H9 (cell line): ENCODE measurements around the gene ZNF629. TPM values are rescaled to one million over a fixed set of nuclear protein-coding genes. Genes with fewer than 3 reads are reported as not detected.

Experiments
- DNase-seq: peaks from one replicate; pipeline ENCODE4 v3.0.0-alpha.2; 2017
- H2AFZ ChIP-seq: one replicate; pipeline ENCODE4 v1.6.1; 2013; ENCODE audit warnings: mild to moderate bottlenecking, low read length, control low read depth, moderate library complexity
- H2AK5ac ChIP-seq: 2 replicates; pipeline ENCODE4 v1.6.1; 2013; ENCODE audit warnings: low read length, control low read depth, mixed read lengths; ENCODE audit not compliant: insufficient read length
- H2BK120ac ChIP-seq: one replicate; pipeline ENCODE4 v1.6.1; 2013; ENCODE audit warnings: low read depth, mild to moderate bottlenecking, low read length, control low read depth, inconsistent platforms; ENCODE audit not compliant: poor library complexity, severe bottlenecking
- H2BK12ac ChIP-seq: 2 replicates; pipeline ENCODE4 v1.6.1; 2013; ENCODE audit warnings: low read length, control low read depth, mixed read lengths, low read depth; ENCODE audit not compliant: insufficient read length
- H2BK15ac ChIP-seq: 2 replicates; pipeline ENCODE4 v1.6.1; 2013; ENCODE audit warnings: low read depth, low read length, control low read depth
- H2BK20ac ChIP-seq: one replicate; pipeline ENCODE4 v1.6.1; 2013; ENCODE audit warnings: low read depth, mild to moderate bottlenecking, low read length, control low read depth, inconsistent platforms; ENCODE audit not compliant: poor library complexity, severe bottlenecking
- H2BK5ac ChIP-seq: 2 replicates; pipeline ENCODE4 v1.6.1; 2013; ENCODE audit warnings: low read length, control low read depth, mixed read lengths; ENCODE audit not compliant: insufficient read length
- H3K14ac ChIP-seq: 2 replicates; pipeline ENCODE4 v1.6.1; 2013; ENCODE audit warnings: low read length, control low read depth; ENCODE audit not compliant: insufficient read depth
- H3K18ac ChIP-seq: 2 replicates; pipeline ENCODE4 v1.6.1; 2013; ENCODE audit warnings: low read depth, mild to moderate bottlenecking, mixed read lengths, low read length, control low read depth; ENCODE audit not compliant: insufficient read length
- H3K23ac ChIP-seq: 2 replicates; pipeline ENCODE4 v1.6.1; 2013; ENCODE audit warnings: low read length, control low read depth, mixed read lengths, low read depth; ENCODE audit not compliant: insufficient read length
- H3K23me2 ChIP-seq: 2 replicates; pipeline ENCODE4 v1.6.1; 2013; ENCODE audit warnings: low read depth, mild to moderate bottlenecking, mixed read lengths, low read length, control low read depth; ENCODE audit not compliant: insufficient read length, poor library complexity, severe bottlenecking
- H3K27ac ChIP-seq: 2 replicates; pipeline ENCODE4 v1.5.1; 2013; ENCODE audit warnings: low read length, control low read depth, mixed read lengths, low read depth; ENCODE audit not compliant: insufficient read length
- H3K27me3 ChIP-seq: 2 replicates; pipeline ENCODE4 v1.6.1; 2013; ENCODE audit warnings: low read length, control low read depth, inconsistent platforms; ENCODE audit not compliant: insufficient read depth
- H3K4ac ChIP-seq: 2 replicates; pipeline ENCODE4 v1.6.1; 2013; ENCODE audit warnings: low read depth, mild to moderate bottlenecking, control low read depth, inconsistent platforms, low read length, moderate library complexity
- H3K4me1 ChIP-seq: 2 replicates; pipeline ENCODE4 v1.6.1; 2013; ENCODE audit warnings: low read length, control low read depth, inconsistent platforms; ENCODE audit not compliant: insufficient read depth
- H3K4me2 ChIP-seq: 2 replicates; pipeline ENCODE4 v1.6.1; 2013; ENCODE audit warnings: low read length, control low read depth, mixed read lengths; ENCODE audit not compliant: insufficient read length, insufficient read depth
- H3K56ac ChIP-seq: 2 replicates; pipeline ENCODE4 v1.6.1; 2013; ENCODE audit warnings: low read depth, mild to moderate bottlenecking, mixed read lengths, low read length, control low read depth; ENCODE audit not compliant: insufficient read length
- H3K79me1 ChIP-seq: 2 replicates; pipeline ENCODE4 v1.6.1; 2013; ENCODE audit warnings: low read depth, mild to moderate bottlenecking, moderate library complexity, low read length, control low read depth, inconsistent platforms; ENCODE audit not compliant: insufficient read depth, poor library complexity, severe bottlenecking
- H3K79me2 ChIP-seq: 2 replicates; pipeline ENCODE4 v1.6.1; 2013; ENCODE audit warnings: low read length, control low read depth, inconsistent platforms; ENCODE audit not compliant: insufficient read depth
- H3K9ac ChIP-seq: 2 replicates; pipeline ENCODE4 v1.6.1; 2013; ENCODE audit warnings: low read length, control low read depth, mixed read lengths; ENCODE audit not compliant: insufficient read length; ENCODE audit errors: extremely low read depth
- H3K9me3 ChIP-seq: one replicate; pipeline ENCODE4 v1.6.1; 2013; ENCODE audit warnings: low read depth, low read length, inconsistent platforms; ENCODE audit not compliant: control insufficient read depth
- H3T11ph ChIP-seq: one replicate; pipeline ENCODE4 v1.6.1; 2013; ENCODE audit warnings: mild to moderate bottlenecking, low read length, control low read depth, inconsistent platforms
- H4K20me1 ChIP-seq: one replicate; pipeline ENCODE4 v1.6.1; 2013; ENCODE audit not compliant: control insufficient read depth, insufficient read length, insufficient read depth
- H4K5ac ChIP-seq: 2 replicates; pipeline ENCODE4 v1.6.1; 2013; ENCODE audit warnings: low read depth, mild to moderate bottlenecking, mixed read lengths, low read length, control low read depth; ENCODE audit not compliant: insufficient read length
- H4K8ac ChIP-seq: replicated peaks from 2 replicates; pipeline ENCODE4 v1.6.1; 2013; ENCODE audit warnings: low read length, control low read depth, mixed read lengths, low read depth; ENCODE audit not compliant: insufficient read length
- H4K91ac ChIP-seq: 2 replicates; pipeline ENCODE4 v1.6.1; 2013; ENCODE audit warnings: low read depth, mild to moderate bottlenecking, moderate library complexity, mixed read lengths, low read length, control low read depth; ENCODE audit not compliant: insufficient read length
- H3K27ac Mint-ChIP-seq, 3 experiments: 2 replicates in 2 of 3; 3 replicates in 1 of 3; pipeline ENCODE4 v1.8.0; 2020 to 2021; ENCODE audit warnings: mixed read lengths in 3 of 3, mild to moderate bottlenecking in 1 of 3, moderate library complexity in 1 of 3
- H3K27me3 Mint-ChIP-seq: 2 replicates; pipeline ENCODE4 v1.8.0; 2021; ENCODE audit warnings: low read depth, mild to moderate bottlenecking, moderate library complexity, mixed read lengths
- H3K36me3 Mint-ChIP-seq, 3 experiments: 2 replicates in 2 of 3; 3 replicates in 1 of 3; pipeline ENCODE4 v1.8.0; 2020 to 2021; ENCODE audit warnings: low read depth in 3 of 3, mixed read lengths in 3 of 3; ENCODE audit not compliant: insufficient read depth in 1 of 3
- H3K4me1 Mint-ChIP-seq, 2 experiments: 2 replicates each; pipeline ENCODE4 v1.8.0; 2020; ENCODE audit warnings: mixed read lengths in 2 of 2
- H3K4me3 Mint-ChIP-seq, 2 experiments: 2 replicates in 1 of 2; 3 replicates in 1 of 2; pipeline ENCODE4 v1.8.0; 2020 to 2021; ENCODE audit warnings: mild to moderate bottlenecking in 2 of 2, mixed read lengths in 2 of 2, moderate library complexity in 1 of 2
- H3K9me3 Mint-ChIP-seq, 2 experiments: 2 replicates in 1 of 2; 3 replicates in 1 of 2; pipeline ENCODE4 v1.8.0; 2020; ENCODE audit warnings: mild to moderate bottlenecking in 2 of 2, mixed read lengths in 2 of 2, moderate library complexity in 1 of 2
- WGBS: extraction: QIAGEN DNeasy Blood & Tissue Kit; methylation state at CpG from one replicate; pipeline ENCODE4 v1.1.7; 2013; ENCODE audit warnings: missing lambda C conversion rate, low lambda C conversion rate, mixed read lengths; ENCODE audit not compliant: insufficient read length; ENCODE audit errors: extremely low coverage; 5-methylcytosine and 5-hydroxymethylcytosine counted together
- total RNA-seq: library from RNA; stranded (reverse); gene quantifications from 2 replicates; pipeline ENCODE4 v1.2.1, GENCODE V29; 2021
- TF ChIP-seq, protein P1 (sequence below): fragments of 200-600 bp; sonication (generic); conservative IDR thresholded peaks from 3 replicates; pipeline ENCODE4 v1.8.0; 2021; ENCODE audit warnings: antibody characterized with exemption, mild to moderate bottlenecking

The ZNF629 gene
- total RNA-seq, 1 experiment from 2014 or later: 20.0 TPM

DNA sequence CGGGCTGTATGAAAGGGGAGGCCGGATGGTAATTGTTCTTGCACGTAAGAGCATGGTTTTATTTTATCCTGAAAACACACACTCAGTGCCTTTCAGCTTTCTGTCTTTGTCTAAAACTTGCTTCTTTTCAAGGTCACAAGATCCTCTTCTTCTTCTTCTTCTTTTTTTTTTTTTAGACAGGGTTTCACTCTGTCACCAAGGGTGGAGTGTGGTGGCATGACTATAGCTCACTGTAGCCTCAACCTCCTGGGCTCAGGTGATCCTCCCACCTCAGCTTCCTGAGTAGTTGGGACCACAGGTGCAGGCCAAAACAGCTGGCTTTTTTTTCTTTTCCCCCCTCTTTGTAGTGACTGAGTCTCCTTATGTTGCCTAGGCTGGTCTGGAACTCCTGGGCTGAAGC is 15.9 kb upstream of the ZNF629 start:
- Histone ChIP-seq H3K4me1 (no peaks in the 10 kb centered on the region), H3K9ac (no peak overlapping the region)

More for the DNA sequence above, 15.9 kb upstream of the ZNF629 start:
- TF ChIP-seq, protein P1, sequence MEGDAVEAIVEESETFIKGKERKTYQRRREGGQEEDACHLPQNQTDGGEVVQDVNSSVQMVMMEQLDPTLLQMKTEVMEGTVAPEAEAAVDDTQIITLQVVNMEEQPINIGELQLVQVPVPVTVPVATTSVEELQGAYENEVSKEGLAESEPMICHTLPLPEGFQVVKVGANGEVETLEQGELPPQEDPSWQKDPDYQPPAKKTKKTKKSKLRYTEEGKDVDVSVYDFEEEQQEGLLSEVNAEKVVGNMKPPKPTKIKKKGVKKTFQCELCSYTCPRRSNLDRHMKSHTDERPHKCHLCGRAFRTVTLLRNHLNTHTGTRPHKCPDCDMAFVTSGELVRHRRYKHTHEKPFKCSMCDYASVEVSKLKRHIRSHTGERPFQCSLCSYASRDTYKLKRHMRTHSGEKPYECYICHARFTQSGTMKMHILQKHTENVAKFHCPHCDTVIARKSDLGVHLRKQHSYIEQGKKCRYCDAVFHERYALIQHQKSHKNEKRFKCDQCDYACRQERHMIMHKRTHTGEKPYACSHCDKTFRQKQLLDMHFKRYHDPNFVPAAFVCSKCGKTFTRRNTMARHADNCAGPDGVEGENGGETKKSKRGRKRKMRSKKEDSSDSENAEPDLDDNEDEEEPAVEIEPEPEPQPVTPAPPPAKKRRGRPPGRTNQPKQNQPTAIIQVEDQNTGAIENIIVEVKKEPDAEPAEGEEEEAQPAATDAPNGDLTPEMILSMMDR: no peak
- Histone ChIP-seq H3K4me2 (no peak overlapping the region), H3K4ac (no peak overlapping the region), H4K8ac (no peak overlapping the region), H3K23ac (no peak overlapping the region), H3K27ac (no peak overlapping the region), H3K56ac (no peak overlapping the region), H3K23me2 (peaks cover 9% of the 10 kb centered on the region), H3K9me3 (no peaks in the 10 kb centered on the region), H3K27me3 (peaks cover 6% of the 10 kb centered on the region; the same call in 1 of the 2 replicates), H3K79me2 (no peaks in the 10 kb centered on the region), H3K79me1 (no peaks in the 10 kb centered on the region), H2BK20ac (no peak overlapping the region), H3T11ph (no peak overlapping the region), H4K20me1 (peaks cover 2% of the 10 kb centered on the region), H3K14ac (no peak overlapping the region), H2AFZ (no peak overlapping the region), H3K18ac (no peak overlapping the region), H4K5ac (no peak overlapping the region), H2BK15ac (no peak overlapping the region), H2AK5ac (no peak overlapping the region), H2BK12ac (no peak overlapping the region), H2BK120ac (no peak overlapping the region), H4K91ac (no peak overlapping the region), H2BK5ac (no peak overlapping the region)
- Mint-ChIP-seq H3K4me1 (peaks cover 8 to 16% of the 10 kb centered on the region in 2 experiments), H3K4me3 (no peak overlapping the region), H3K27me3 (peaks cover 75% of the 10 kb centered on the region), H3K27ac (no peak overlapping the region), H3K36me3 (no peaks in the 10 kb centered on the region), H3K9me3 (no peaks in the 10 kb centered on the region)
- no peak for DNase-seq
- no CpG with 5 or more reads among the region's 3 CpGs for WGBS
